GM12878 (cell line): ENCODE measurements around the gene FOXO3. TPM values are rescaled to one million over a fixed set of nuclear protein-coding genes. Genes with fewer than 3 reads are reported as not detected.

Source experiments
- ATAC-seq: fragments of 200-7000 bp; cut with Tn5 transposase; 3 replicates; pipeline ENCODE4 v1.9.1; 2020; ENCODE audit warnings: mild to moderate bottlenecking, moderate library complexity
- BruUV-seq: library from RNA; stranded (reverse); fragments of 400-500 nt; replicated peaks from 2 replicates; lab custom pipeline; 2021; lab: Mats Ljungman, UMichigan
- CTCF ChIA-PET: fragments of 300-600 bp; sonication (Branson Sonifier 250); formaldehyde crosslinking; extraction: SDS; loops from one replicate; lab custom pipeline; 2021; ENCODE audit warnings: inconsistent platforms; lab: Yijun Ruan, JAX
- POLR2A ChIA-PET: fragments of 350-600 bp; formaldehyde crosslinking; extraction: SDS; loops from one replicate; lab custom pipeline; 2021; ENCODE audit warnings: inconsistent platforms; lab: Charles Lee
- RAD21 ChIA-PET: fragments of 300-600 bp; sonication (Branson Sonifier 250); formaldehyde crosslinking; loops from one replicate; lab custom pipeline; 2023; ENCODE audit warnings: antibody characterized with exemption; ENCODE audit not compliant: unreplicated experiment; lab: Charles Lee
- SMC1A ChIA-PET: fragments of 300-600 bp; sonication (Branson Sonifier 250); formaldehyde crosslinking; loops from one replicate; lab custom pipeline; 2023; ENCODE audit not compliant: unreplicated experiment, uncharacterized antibody; lab: Charles Lee
- DNase-seq: peaks from one replicate; pipeline ENCODE4 v3.0.0-alpha.2; 2011; ENCODE audit warnings: low read depth, low spot score
- FAIRE-seq: peaks from 3 replicates; lab custom pipeline; 2011; peaks lifted over from hg19 to GRCh38; lab: Jason Lieb, UNC
- H2AFZ ChIP-seq: 2 replicates; pipeline ENCODE4 v1.6.0; 2011; ENCODE audit warnings: low read depth, low read length, control low read depth; ENCODE audit not compliant: control insufficient read depth
- H3K27ac ChIP-seq: 2 replicates; pipeline ENCODE4 v1.5.1; 2011; ENCODE audit warnings: control low read depth; ENCODE audit not compliant: control insufficient read depth, insufficient read depth
- H3K27me3 ChIP-seq, 2 experiments: replicated peaks in 1 of 2; 2 replicates each; pipeline versions ENCODE4 v1.6.0 to v1.6.1; 2011; ENCODE audit warnings: low read length in 1 of 2; ENCODE audit not compliant: control insufficient read depth in 2 of 2, insufficient read depth in 2 of 2
- H3K36me3 ChIP-seq, 2 experiments: 2 replicates each; pipeline ENCODE4 v1.5.1; 2011; ENCODE audit warnings: low read length in 1 of 2; ENCODE audit not compliant: control insufficient read depth in 2 of 2, insufficient read depth in 2 of 2
- H3K4me1 ChIP-seq: 2 replicates; pipeline ENCODE4 v1.6.1; 2011; ENCODE audit warnings: mild to moderate bottlenecking, low read length, moderate library complexity, mixed read lengths; ENCODE audit not compliant: control insufficient read depth, insufficient read depth
- H3K4me2 ChIP-seq: 2 replicates; pipeline ENCODE4 v1.6.0; 2011; ENCODE audit warnings: control low read depth; ENCODE audit not compliant: control insufficient read depth, insufficient read depth
- H3K4me3 ChIP-seq: fragments of 200-600 bp; sonication (generic); 2 replicates; pipeline ENCODE4 v1.5.1; 2016
- H3K79me2 ChIP-seq: 2 replicates; pipeline ENCODE4 v1.6.0; 2011; ENCODE audit warnings: low read length; ENCODE audit not compliant: control insufficient read depth, insufficient read depth
- H3K9ac ChIP-seq: 2 replicates; pipeline ENCODE4 v1.8.0; 2011; ENCODE audit warnings: low read length, control low read depth, mixed read lengths; ENCODE audit not compliant: control insufficient read depth, insufficient read depth
- H3K9me3 ChIP-seq: replicated peaks from 3 replicates; pipeline ENCODE4 v1.5.1; 2011; ENCODE audit warnings: mild to moderate bottlenecking, low read length; ENCODE audit not compliant: control insufficient read depth, insufficient read depth
- H4K20me1 ChIP-seq: 2 replicates; pipeline ENCODE4 v1.6.0; 2011; ENCODE audit not compliant: control insufficient read depth, insufficient read depth
- ATF7 ChIP-seq: fragments of 450-650 bp; IDR thresholded peaks from 2 replicates; pipeline ENCODE4 v1.6.1; 2016; ENCODE audit warnings: low read depth, mild to moderate bottlenecking
- CBFB ChIP-seq: IDR thresholded peaks from 2 replicates; pipeline ENCODE4 v1.6.1; 2016; ENCODE audit warnings: antibody characterized with exemption, low read depth
- CHD4 ChIP-seq: fragments of 200-600 bp; sonication (generic); IDR thresholded peaks from 2 replicates; pipeline ENCODE4 v1.6.1; 2016; ENCODE audit warnings: mild to moderate bottlenecking
- JUND ChIP-seq: IDR thresholded peaks from 2 replicates; pipeline ENCODE4 v1.6.1; 2012; ENCODE audit warnings: low read depth, mild to moderate bottlenecking, low read length, improper control_type of control experiment, moderate library complexity
- KDM1A ChIP-seq: fragments of 200-600 bp; sonication (generic); IDR thresholded peaks from 2 replicates; pipeline ENCODE4 v1.6.1; 2016; ENCODE audit warnings: borderline replicate concordance
- MXI1 ChIP-seq: fragments of 150-350 bp; IDR thresholded peaks from 2 replicates; pipeline ENCODE4 v1.6.1; 2011; ENCODE audit warnings: low read depth, mild to moderate bottlenecking, inconsistent platforms, low read length, improper control_type of control experiment
- NFYA ChIP-seq: IDR thresholded peaks from 2 replicates; pipeline ENCODE4 v1.6.1; 2011; ENCODE audit warnings: low read depth, mild to moderate bottlenecking, low read length, improper control_type of control experiment, borderline replicate concordance
- NR2C1 ChIP-seq: fragments of 450-650 bp; IDR thresholded peaks from 2 replicates; pipeline ENCODE4 v1.6.1; 2017; ENCODE audit warnings: antibody characterized with exemption, mild to moderate bottlenecking, moderate library complexity
- PAX8 ChIP-seq: fragments of 450-650 bp; IDR thresholded peaks from 2 replicates; pipeline ENCODE4 v1.6.1; 2017; ENCODE audit warnings: mild to moderate bottlenecking, moderate library complexity
- POLR2AphosphoS5 ChIP-seq: IDR thresholded peaks from 2 replicates; pipeline ENCODE4 v1.6.1; 2011; ENCODE audit warnings: mild to moderate bottlenecking, low read length, inconsistent platforms
- RAD21 ChIP-seq: IDR thresholded peaks from 2 replicates; pipeline ENCODE4 v1.6.1; 2011; ENCODE audit warnings: mild to moderate bottlenecking, low read depth, low read length, moderate library complexity; ENCODE audit not compliant: insufficient read depth
- SIN3A ChIP-seq: IDR thresholded peaks from 2 replicates; pipeline ENCODE4 v1.6.1; 2012; ENCODE audit warnings: low read depth, low read length, improper control_type of control experiment
- SP1 ChIP-seq: IDR thresholded peaks from one replicate; pipeline ENCODE4 v1.6.1; 2011; ENCODE audit warnings: low read depth, low read length
- ZNF24 ChIP-seq: fragments of 450-650 bp; IDR thresholded peaks from 2 replicates; pipeline ENCODE4 v1.6.1; 2017; ENCODE audit warnings: antibody characterized with exemption, mild to moderate bottlenecking
- ZZZ3 ChIP-seq: IDR thresholded peaks from 2 replicates; pipeline ENCODE4 v1.6.1; 2011; ENCODE audit warnings: low read depth; ENCODE audit not compliant: control insufficient read depth, insufficient read length
- WGBS: methylation state at CpG from one replicate; pipeline ENCODE4 v1.1.6; 2016; ENCODE audit warnings: low lambda C conversion rate; ENCODE audit not compliant: insufficient replicate concordance, insufficient coverage; ENCODE audit errors: missing lambda C conversion rate; 5-methylcytosine and 5-hydroxymethylcytosine counted together
- in situ Hi-C: fragments of 300-500 bp; cut with MboI; formaldehyde crosslinking; loops from 9 replicates; pipeline ENCODE4 v1.14.3; 2018; ENCODE audit warnings: mixed read lengths
- intact Hi-C: fragments of 100-400 bp; cut with micrococcal nuclease; formaldehyde crosslinking; loops from one replicate; pipeline ENCODE4 v1.14.2; 2022; ENCODE audit not compliant: unreplicated experiment
- polyA plus RNA-seq, 11 experiments: library from polyadenylated mRNA; depleted of rRNA in 4 of 11; unstranded in 6 of 11; stranded (reverse) in 5 of 11; fragments of >200 nt; fragmentation: Nextera tagmentation in 4 of 11; fragmentation: Illumina TruSeq in 1 of 11; extraction: Ambion mirVana in 4 of 11; extraction: Trizol in 1 of 11; gene quantifications; 1 replicate in 1 of 11; 2 replicates in 10 of 11; pipeline versions ENCODE4 v1.2.1 to v1.2.3, GENCODE V29; 2011 to 2016; ENCODE audit warnings: inconsistent platforms in 2 of 11, missing spikeins in 2 of 11, low read depth in 1 of 11
- total RNA-seq, 4 experiments: library from RNA; depleted of rRNA in 3 of 4; stranded (reverse); fragments of >200 nt in 3 of 4; fragmentation: Illumina TruSeq in 1 of 4; extraction: Trizol in 1 of 4; gene quantifications; 2 replicates each; pipeline versions ENCODE4 v1.2.1 to v1.2.3, GENCODE V29; 2013 to 2021
- TF ChIP-seq, protein P1 (sequence below): fragments of 450-650 bp; formaldehyde crosslinking; IDR thresholded peaks from 2 replicates; pipeline ENCODE4 v1.4.0; 2020; ENCODE audit warnings: mild to moderate bottlenecking, moderate library complexity

FOXO3 gene
- total and polyA plus RNA-seq, 10 of the 15 experiments (the other 5 are each of a cell fraction or from before 2014, with no cell fraction given) = 0.82 to 4.5 (median 1.7) TPM

DNA sequence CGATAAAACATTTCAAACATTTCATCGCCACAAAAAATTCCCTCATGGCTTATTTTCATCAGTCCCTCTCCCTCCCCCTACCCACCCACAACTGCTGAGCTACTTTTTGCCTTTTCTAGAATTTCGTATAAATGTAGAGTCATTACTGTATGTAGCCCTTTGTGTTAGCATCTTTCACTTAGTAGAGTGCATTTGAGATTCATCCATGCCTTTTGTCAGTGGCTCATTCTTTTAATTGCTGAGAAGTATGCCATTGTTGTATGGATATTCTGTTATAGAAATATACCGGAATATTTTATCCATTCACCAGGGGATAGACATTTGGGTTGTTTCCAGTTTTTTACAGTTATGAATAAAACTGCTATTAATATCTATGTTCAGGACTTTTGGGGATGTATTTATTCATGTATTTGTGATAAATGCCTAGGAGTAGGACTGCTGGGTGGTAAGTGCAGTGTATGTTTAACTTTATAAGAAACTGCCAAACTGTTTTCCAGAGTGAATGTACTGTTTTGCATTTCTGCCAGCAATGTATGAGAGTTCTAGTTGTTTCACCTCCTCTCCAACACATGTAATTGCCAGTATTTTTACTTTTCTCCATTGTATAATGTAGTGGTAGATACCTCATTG, 50.4 kb downstream of the FOXO3 start:
- in situ Hi-C loops (no loop called here), intact Hi-C loops (no loop called here)
- no peak for DNase-seq
- Histone ChIP-seq H3K9ac (no peak overlapping the region), H3K79me2 (peaks cover 17% of the 10 kb centered on the region), H3K4me2 (no peak overlapping the region), H3K36me3 (no peaks in the 10 kb centered on the region), H2AFZ (no peak overlapping the region), H3K27ac (no peak overlapping the region), H3K9me3 (peaks cover 1% of the 10 kb centered on the region; the same call in 1 of the 3 replicates), H3K27me3 (no peaks in the 10 kb centered on the region), H3K4me1 (peaks cover 14% of the 10 kb centered on the region), H3K4me3 (no peak overlapping the region), H4K20me1 (no peaks in the 10 kb centered on the region)
- SMC1A ChIA-PET = interaction anchor here (0.8 to 1.0 kb wide), 2 partner anchors 13 to 15 kb away, joined by 3 read pairs; no protein-coding TSS in a partner anchor
- RAD21 ChIA-PET = no interaction called here
- 63% methylated on average over 4 of the region's 4 CpGs for WGBS
- no peak for FAIRE-seq
- BruUV-seq = no TSS peak
- CTCF ChIA-PET = no interaction called here
- POLR2A ChIA-PET = no interaction called here
- ATAC-seq = no peak
- no peak for TF ChIP-seq KDM1A
- TF ChIP-seq NFYA = no peak
- TF ChIP-seq ZNF24 = no peak
- no peak for TF ChIP-seq POLR2AphosphoS5
- no peak for TF ChIP-seq SIN3A
- TF ChIP-seq CHD4 = no peak
- TF ChIP-seq NR2C1 = no peak
- TF ChIP-seq SP1 = no peak
- no peak for TF ChIP-seq JUND
- TF ChIP-seq, protein P1, sequence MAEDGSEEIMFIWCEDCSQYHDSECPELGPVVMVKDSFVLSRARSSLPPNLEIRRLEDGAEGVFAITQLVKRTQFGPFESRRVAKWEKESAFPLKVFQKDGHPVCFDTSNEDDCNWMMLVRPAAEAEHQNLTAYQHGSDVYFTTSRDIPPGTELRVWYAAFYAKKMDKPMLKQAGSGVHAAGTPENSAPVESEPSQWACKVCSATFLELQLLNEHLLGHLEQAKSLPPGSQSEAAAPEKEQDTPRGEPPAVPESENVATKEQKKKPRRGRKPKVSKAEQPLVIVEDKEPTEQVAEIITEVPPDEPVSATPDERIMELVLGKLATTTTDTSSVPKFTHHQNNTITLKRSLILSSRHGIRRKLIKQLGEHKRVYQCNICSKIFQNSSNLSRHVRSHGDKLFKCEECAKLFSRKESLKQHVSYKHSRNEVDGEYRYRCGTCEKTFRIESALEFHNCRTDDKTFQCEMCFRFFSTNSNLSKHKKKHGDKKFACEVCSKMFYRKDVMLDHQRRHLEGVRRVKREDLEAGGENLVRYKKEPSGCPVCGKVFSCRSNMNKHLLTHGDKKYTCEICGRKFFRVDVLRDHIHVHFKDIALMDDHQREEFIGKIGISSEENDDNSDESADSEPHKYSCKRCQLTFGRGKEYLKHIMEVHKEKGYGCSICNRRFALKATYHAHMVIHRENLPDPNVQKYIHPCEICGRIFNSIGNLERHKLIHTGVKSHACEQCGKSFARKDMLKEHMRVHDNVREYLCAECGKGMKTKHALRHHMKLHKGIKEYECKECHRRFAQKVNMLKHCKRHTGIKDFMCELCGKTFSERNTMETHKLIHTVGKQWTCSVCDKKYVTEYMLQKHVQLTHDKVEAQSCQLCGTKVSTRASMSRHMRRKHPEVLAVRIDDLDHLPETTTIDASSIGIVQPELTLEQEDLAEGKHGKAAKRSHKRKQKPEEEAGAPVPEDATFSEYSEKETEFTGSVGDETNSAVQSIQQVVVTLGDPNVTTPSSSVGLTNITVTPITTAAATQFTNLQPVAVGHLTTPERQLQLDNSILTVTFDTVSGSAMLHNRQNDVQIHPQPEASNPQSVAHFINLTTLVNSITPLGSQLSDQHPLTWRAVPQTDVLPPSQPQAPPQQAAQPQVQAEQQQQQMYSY (CRISPR knock-in tag) = no peak
- no peak for TF ChIP-seq RAD21
- no peak for TF ChIP-seq PAX8
- no peak for TF ChIP-seq ZZZ3
- TF ChIP-seq MXI1 = no peak
- TF ChIP-seq ATF7 = no peak
- TF ChIP-seq CBFB = no peak
